Fibroblast of lung (primary cell): ENCODE results near the gene ZBTB7C. TPM values are rescaled to one million over a fixed set of nuclear protein-coding genes. Genes with fewer than 3 reads are reported as not detected.

Source experiments
- DNase-seq, 2 donors: peaks; one replicate each; pipeline versions ENCODE4 v3.0.0 to v3.0.0-alpha.2; 2010; ENCODE audit warnings: low read depth in 2 of 2
- H2AFZ ChIP-seq: 2 replicates; pipeline ENCODE4 v1.5.1; 2012; ENCODE audit warnings: low read length, control low read depth, inconsistent platforms
- H3K27ac ChIP-seq: 2 replicates; pipeline ENCODE4 v1.5.1; 2011; ENCODE audit warnings: low read length, control low read depth; ENCODE audit not compliant: insufficient read depth
- H3K27me3 ChIP-seq: 2 replicates; pipeline ENCODE4 v1.5.1; 2011; ENCODE audit warnings: mild to moderate bottlenecking, low read length; ENCODE audit not compliant: control insufficient read depth, insufficient read depth
- H3K36me3 ChIP-seq: 2 replicates; pipeline ENCODE4 v1.5.1; 2011; ENCODE audit warnings: low read length; ENCODE audit not compliant: control insufficient read depth, insufficient read depth
- H3K4me1 ChIP-seq: 2 replicates; pipeline ENCODE4 v1.5.1; 2011; ENCODE audit warnings: low read length; ENCODE audit not compliant: control insufficient read depth, insufficient read depth; ENCODE audit errors: extremely low read depth
- H3K4me2 ChIP-seq: 2 replicates; pipeline ENCODE4 v1.5.1; 2011; ENCODE audit warnings: low read length, control low read depth; ENCODE audit not compliant: insufficient read depth; ENCODE audit errors: extremely low read depth
- H3K4me3 ChIP-seq, 4 experiments: fragments of 200-600 bp in 1 of 4; sonication (generic) in 1 of 4; replicated peaks in 1 of 4; 2 replicates each; pipeline ENCODE4 v1.5.1; 2011 to 2016; ENCODE audit warnings: low read length in 4 of 4, low read depth in 3 of 4, mild to moderate bottlenecking in 3 of 4, control low read depth in 2 of 4, inconsistent platforms in 1 of 4, mixed read lengths in 1 of 4; ENCODE audit not compliant: insufficient read depth in 1 of 4; ENCODE audit errors: control extremely low read depth in 1 of 4
- H3K79me2 ChIP-seq: 2 replicates; pipeline ENCODE4 v1.5.1; 2012; ENCODE audit warnings: mild to moderate bottlenecking, low read length, inconsistent platforms; ENCODE audit not compliant: control insufficient read depth, insufficient read depth
- H3K9ac ChIP-seq: 2 replicates; pipeline ENCODE4 v1.5.1; 2011; ENCODE audit warnings: mild to moderate bottlenecking, low read length, control low read depth; ENCODE audit not compliant: insufficient read depth
- H3K9me3 ChIP-seq: 2 replicates; pipeline ENCODE4 v1.5.1; 2012; ENCODE audit warnings: low read depth, low read length; ENCODE audit not compliant: control insufficient read depth, insufficient read depth
- H4K20me1 ChIP-seq: 2 replicates; pipeline ENCODE4 v1.5.1; 2011; ENCODE audit warnings: low read length; ENCODE audit not compliant: control insufficient read depth, insufficient read depth; ENCODE audit errors: extremely low read depth
- CTCF ChIP-seq, 2 donors: IDR thresholded peaks in 1 of 2; conservative IDR thresholded peaks in 1 of 2; 1 replicate in 1 of 2; 2 replicates in 1 of 2; pipeline ENCODE4 v1.5.1; 2011 to 2012; ENCODE audit warnings: low read length in 2 of 2, control low read depth in 1 of 2, inconsistent platforms in 1 of 2, low read depth in 1 of 2, mild to moderate bottlenecking in 1 of 2
- EZH2 ChIP-seq: IDR thresholded peaks from 2 replicates; pipeline ENCODE4 v1.5.1; 2012; ENCODE audit warnings: low read length, control low read depth, mild to moderate bottlenecking; ENCODE audit errors: missing control alignments
- polyA plus RNA-seq, 2 donors: library from polyadenylated mRNA; depleted of rRNA in 1 of 2; stranded (reverse) in 1 of 2; unstranded in 1 of 2; fragments of >200 nt; gene quantifications; 2 replicates each; pipeline ENCODE4 v1.2.1, GENCODE V29; 2011 to 2012; ENCODE audit warnings: missing spikeins in 1 of 2
- total RNA-seq: library from RNA; depleted of rRNA; stranded (reverse); fragments of >200 nt; gene quantifications from 2 replicates; pipeline ENCODE4 v1.2.1, GENCODE V29; 2014

ZBTB7C gene
- total and polyA plus RNA-seq, 2 donors (not counting 1 experiment from before 2014, with no cell fraction given): 0.19 to 0.33 TPM

GRCh38 chr18:48061781-48062570, 347.2 kb downstream of the ZBTB7C start:
- Histone ChIP-seq H3K79me2 (no peaks in the 10 kb centered on the region), H4K20me1 (no peaks in the 10 kb centered on the region), H3K4me3 (no peak overlapping the region), H2AFZ (no peak overlapping the region), H3K27ac (no peak overlapping the region), H3K27me3 (no peaks in the 10 kb centered on the region), H3K4me2 (no peak overlapping the region), H3K9me3 (no peaks in the 10 kb centered on the region), H3K4me1 (no peaks in the 10 kb centered on the region), H3K9ac (no peak overlapping the region), H3K36me3 (no peaks in the 10 kb centered on the region)
- DNase-seq: no peak
- TF ChIP-seq EZH2 (no peak), CTCF (conservative IDR thresholded peaks at IDR 0.05 in 1 of 2, IDR thresholded peaks at IDR 0.05 in 1 of 2; ENCODE audit: low read depth in 1 of 2, low read length in 2 of 2) (no peak)

DNA sequence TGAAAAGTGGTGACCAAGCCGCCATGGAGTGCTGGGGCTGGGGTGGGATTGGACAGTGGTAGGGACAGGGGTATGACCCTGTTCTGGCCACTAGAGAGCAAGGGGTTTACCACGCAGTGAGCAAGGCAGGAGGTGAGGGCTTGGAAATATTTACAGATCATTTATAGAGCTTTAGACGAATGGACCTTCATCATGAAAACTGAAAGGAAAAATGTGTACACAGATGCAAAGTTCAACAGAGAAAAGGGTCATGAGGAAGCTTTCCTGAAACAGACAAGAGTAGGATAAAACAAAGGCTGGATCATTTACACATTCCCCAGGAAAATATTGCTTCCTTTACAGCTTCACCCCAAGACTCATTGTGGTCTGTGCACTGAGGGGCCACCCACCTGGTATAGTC, 348.2 kb downstream of the ZBTB7C start:
- no peaks in the 10 kb centered on the region for H3K79me2 ChIP-seq
- no peak overlapping the region for H2AFZ ChIP-seq
- H3K9ac ChIP-seq: no peak overlapping the region
- no peak for TF ChIP-seq EZH2
- no peak for TF ChIP-seq CTCF (conservative IDR thresholded peaks at IDR 0.05 in 1 of 2, IDR thresholded peaks at IDR 0.05 in 1 of 2; ENCODE audit: low read depth in 1 of 2, low read length in 2 of 2)
- no peak overlapping the region for H3K27ac ChIP-seq
- DNase-seq: no peak
- H3K4me2 ChIP-seq: no peak overlapping the region
- no peaks in the 10 kb centered on the region for H4K20me1 ChIP-seq
- H3K36me3 ChIP-seq: no peaks in the 10 kb centered on the region
- no peaks in the 10 kb centered on the region for H3K27me3 ChIP-seq
- no peaks in the 10 kb centered on the region for H3K4me1 ChIP-seq
- no peak overlapping the region for H3K4me3 ChIP-seq
- no peaks in the 10 kb centered on the region for H3K9me3 ChIP-seq

GRCh38 chr18:48060346-48060745, 348.8 kb downstream of the ZBTB7C start:
- no peak overlapping the region for H2AFZ ChIP-seq
- TF ChIP-seq EZH2: no peak
- TF ChIP-seq CTCF (conservative IDR thresholded peaks at IDR 0.05 in 1 of 2, IDR thresholded peaks at IDR 0.05 in 1 of 2; ENCODE audit: low read depth in 1 of 2, low read length in 2 of 2): no peak
- no peaks in the 10 kb centered on the region for H3K27me3 ChIP-seq
- no peaks in the 10 kb centered on the region for H3K79me2 ChIP-seq
- no peak overlapping the region for H3K27ac ChIP-seq
- H3K4me2 ChIP-seq: no peak overlapping the region
- DNase-seq: no peak
- no peak overlapping the region for H3K9ac ChIP-seq
- H4K20me1 ChIP-seq: no peaks in the 10 kb centered on the region
- no peaks in the 10 kb centered on the region for H3K36me3 ChIP-seq
- H3K9me3 ChIP-seq: no peaks in the 10 kb centered on the region
- no peaks in the 10 kb centered on the region for H3K4me1 ChIP-seq
- H3K4me3 ChIP-seq: no peak overlapping the region
